Liver (tissue), 9 donors: ENCODE data around the gene MIB2. TPM values are rescaled to one million over a fixed set of nuclear protein-coding genes. Genes with fewer than 3 reads are reported as not detected.

Source experiments
- DNase-seq: peaks from one replicate; pipeline ENCODE4 v3.0.0-alpha.2; 2017; ENCODE audit warnings: low spot score
- H3K27ac ChIP-seq, 2 donors: one replicate each; pipeline ENCODE4 v1.7.0; 2013; ENCODE audit warnings: inconsistent platforms in 2 of 2, low read length in 2 of 2, control low read depth in 1 of 2, low read depth in 1 of 2, mild to moderate bottlenecking in 1 of 2
- H3K27me3 ChIP-seq, 4 donors: one replicate each; pipeline versions ENCODE4 v1.6.1 to v1.7.0; 2013; ENCODE audit warnings: low read length in 3 of 4, inconsistent platforms in 1 of 4, mild to moderate bottlenecking in 1 of 4, moderate library complexity in 1 of 4; ENCODE audit not compliant: control insufficient read depth in 4 of 4, insufficient read depth in 4 of 4
- H3K36me3 ChIP-seq, 4 donors: one replicate each; pipeline versions ENCODE4 v1.6.1 to v1.7.0; 2013; ENCODE audit warnings: low read length in 3 of 4, mild to moderate bottlenecking in 3 of 4, low read depth in 1 of 4, moderate library complexity in 1 of 4; ENCODE audit not compliant: control insufficient read depth in 4 of 4, insufficient read depth in 3 of 4
- H3K4me1 ChIP-seq, 4 donors: one replicate each; pipeline versions ENCODE4 v1.6.1 to v1.7.0; 2013; ENCODE audit warnings: low read length in 3 of 4, mild to moderate bottlenecking in 3 of 4, moderate library complexity in 1 of 4; ENCODE audit not compliant: control insufficient read depth in 4 of 4, insufficient read depth in 4 of 4
- H3K4me3 ChIP-seq, 3 donors: one replicate each; pipeline versions ENCODE4 v1.6.1 to v1.7.0; 2013; ENCODE audit warnings: low read length in 3 of 3, control low read depth in 1 of 3, low read depth in 1 of 3, mild to moderate bottlenecking in 1 of 3
- H3K9ac ChIP-seq, 2 donors: one replicate each; pipeline ENCODE4 v1.7.0; 2013; ENCODE audit warnings: low read length in 2 of 2, mild to moderate bottlenecking in 2 of 2, moderate library complexity in 2 of 2, control low read depth in 1 of 2, low read depth in 1 of 2
- H3K9me3 ChIP-seq, 4 donors: one replicate each; pipeline versions ENCODE4 v1.6.1 to v1.7.0; 2013; ENCODE audit warnings: low read length in 3 of 4; ENCODE audit not compliant: control insufficient read depth in 4 of 4
- CTCF ChIP-seq: fragments of 150-350 bp; IDR thresholded peaks from 2 replicates; pipeline ENCODE4 v1.5.1; 2017; ENCODE audit warnings: improper control_type of control experiment, low read depth, low read length; ENCODE audit not compliant: missing input control
- EGR1 ChIP-seq, 2 donors: IDR thresholded peaks; 2 replicates each; pipeline ENCODE4 v1.6.1; 2016 to 2018; ENCODE audit warnings: antibody characterized with exemption in 2 of 2, low read depth in 2 of 2
- FOXA1 ChIP-seq: IDR thresholded peaks from 2 replicates; pipeline ENCODE4 v1.6.1; 2016; ENCODE audit warnings: antibody characterized with exemption
- FOXA2 ChIP-seq: IDR thresholded peaks from 2 replicates; pipeline ENCODE4 v1.6.1; 2016; ENCODE audit warnings: antibody characterized with exemption
- GABPA ChIP-seq, 2 donors: IDR thresholded peaks in 1 of 2; conservative IDR thresholded peaks in 1 of 2; 2 replicates each; pipeline ENCODE4 v1.6.1; 2016; ENCODE audit warnings: antibody characterized with exemption in 2 of 2, mild to moderate bottlenecking in 1 of 2, moderate library complexity in 1 of 2
- HNF4A ChIP-seq, 2 donors: conservative IDR thresholded peaks; 2 replicates each; pipeline ENCODE4 v1.6.1; 2016; ENCODE audit warnings: antibody characterized with exemption in 2 of 2, mild to moderate bottlenecking in 2 of 2
- HNF4G ChIP-seq: IDR thresholded peaks from 2 replicates; pipeline ENCODE4 v1.6.1; 2016; ENCODE audit warnings: antibody characterized with exemption
- MAX ChIP-seq: IDR thresholded peaks from 2 replicates; pipeline ENCODE4 v1.6.1; 2016; ENCODE audit warnings: antibody characterized with exemption
- NR2F2 ChIP-seq: IDR thresholded peaks from 2 replicates; pipeline ENCODE4 v1.6.1; 2016; ENCODE audit warnings: antibody characterized with exemption
- RXRA ChIP-seq, 2 donors: IDR thresholded peaks; 2 replicates each; pipeline ENCODE4 v1.6.1; 2017 to 2018; ENCODE audit warnings: antibody characterized with exemption in 2 of 2, mild to moderate bottlenecking in 1 of 2
- SP1 ChIP-seq: IDR thresholded peaks from 2 replicates; pipeline ENCODE4 v1.6.1; 2018; ENCODE audit warnings: antibody characterized with exemption, mild to moderate bottlenecking
- ZBTB33 ChIP-seq: IDR thresholded peaks from 2 replicates; pipeline ENCODE4 v1.6.1; 2016; ENCODE audit warnings: antibody characterized with exemption
- WGBS: extraction: QIAGEN DNeasy Blood & Tissue Kit; methylation state at CpG from one replicate; pipeline ENCODE4 v1.1.7; 2013; 5-methylcytosine and 5-hydroxymethylcytosine counted together
- polyA plus RNA-seq, 2 donors: library from polyadenylated mRNA; stranded (reverse) in 1 of 2; unstranded in 1 of 2; fragments of 200-250 nt in 1 of 2; fragments of >200 nt in 1 of 2; fragmentation: Nextera tagmentation in 1 of 2; extraction: Ambion mirVana in 1 of 2; gene quantifications; one replicate each; pipeline versions ENCODE4 v1.2.1 to v1.2.3, GENCODE V29; 2013 to 2015
- total RNA-seq, 2 donors: library from RNA; depleted of rRNA; stranded (reverse); fragments of >200 nt; gene quantifications; one replicate each; pipeline ENCODE4 v1.2.3, GENCODE V29; 2014
- TF ChIP-seq, protein P1 (sequence below): IDR thresholded peaks from 2 replicates; pipeline ENCODE4 v1.6.1; 2016; ENCODE audit warnings: antibody characterized with exemption
- donor health status: healthy.
- donor health status: healthy.
- donor health status: healthy.
- donor health status: healthy.
- donor health status: healthy.

MIB2 gene
- total RNA-seq (10 to 100 TPM; 19.8 to 33.0 TPM), polyA plus RNA-seq (10 to 100 TPM in 1 of 2 donors, 1 to 10 TPM in 1; 9.8 to 18.7 TPM)

- WGBS = under 1% methylated on average over 107 of the region's 107 CpGs
- no peaks in the 10 kb centered on the region for H3K9me3 ChIP-seq
- no peaks in the 10 kb centered on the region for H3K27me3 ChIP-seq
- peak; percentile 35 for TF ChIP-seq SP1
- no peak for TF ChIP-seq RXRA (IDR thresholded peaks at IDR 0.05)
- no peak for TF ChIP-seq ZBTB33
- no peak for TF ChIP-seq NR2F2
- peak; percentile 43 to 84 for TF ChIP-seq EGR1 (IDR thresholded peaks at IDR 0.05; ENCODE audit: low read depth in 2 of 2)
- TF ChIP-seq, protein P1, sequence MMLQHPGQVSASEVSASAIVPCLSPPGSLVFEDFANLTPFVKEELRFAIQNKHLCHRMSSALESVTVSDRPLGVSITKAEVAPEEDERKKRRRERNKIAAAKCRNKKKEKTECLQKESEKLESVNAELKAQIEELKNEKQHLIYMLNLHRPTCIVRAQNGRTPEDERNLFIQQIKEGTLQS = no peak
- no peak for TF ChIP-seq MAX
- no peak for TF ChIP-seq HNF4A (conservative IDR thresholded peaks at IDR 0.05)
- TF ChIP-seq FOXA1 = no peak
- TF ChIP-seq HNF4G = no peak
- peak in 1 of 2 donors; percentile 93 for TF ChIP-seq GABPA (IDR thresholded peaks at IDR 0.05 in 1 of 2, conservative IDR thresholded peaks at IDR 0.05 in 1 of 2)
- no peak for TF ChIP-seq FOXA2
- peak; percentile 97 for DNase-seq
- H3K27ac ChIP-seq = peak within 1 kb of the TSS; percentile 94 to 100
- H3K4me3 ChIP-seq = peak within 1 kb of the TSS; percentile 73 to 97 (median 85)
- peaks cover 11 to 63% (median 52%) of the 10 kb centered on the region in 4 donors for H3K4me1 ChIP-seq
- peak within 1 kb of the TSS; percentile 63 to 95 for H3K9ac ChIP-seq
- H3K36me3 ChIP-seq = peaks cover 0 to 6% (median 0%) of the 10 kb centered on the region in 4 donors
Observed at GRCh38 chr1:1615256-1616044, at the start of gene MIB2. Gene MIB2, plus strand, starts transcription at chr1:1615500. Its CDS starts 7,953 bp downstream, at chr1:1623453.

GRCh38 chr1:1567152-1567875 lies 48.0 kb upstream of the MIB2 start:
- WGBS = 94% methylated on average over 31 of the region's 31 CpGs
- Histone ChIP-seq H3K36me3 (peaks cover 17 to 27% (median 19%) of the 10 kb centered on the region in 4 donors), H3K4me1 (peaks cover 6 to 36% (median 18%) of the 10 kb centered on the region in 4 donors)

More at GRCh38 chr1:1567152-1567875, 48.0 kb upstream of the MIB2 start:
- no peaks in the 10 kb centered on the region for H3K27me3 ChIP-seq
- DNase-seq = no peak
- no peak for TF ChIP-seq GABPA (IDR thresholded peaks at IDR 0.05 in 1 of 2, conservative IDR thresholded peaks at IDR 0.05 in 1 of 2)
- TF ChIP-seq CTCF = no peak
- no peak overlapping the region for H3K4me3 ChIP-seq
- no peaks in the 10 kb centered on the region for H3K9me3 ChIP-seq
- H3K9ac ChIP-seq = no peak overlapping the region
- no peak overlapping the region for H3K27ac ChIP-seq
